ENCODE measurements around the gene PALM.
"Not testable (repeated sequence)": the region's sequence is repeated elsewhere in the genome, so short reads cannot be mapped to it uniquely, and the experiment has no call there.

Gene PALM

GRCh38 chr19:679418-680286 is 29.1 kb upstream of the PALM start:
- no peak for DNase-seq

- peak; percentile 99 for DNase-seq
Measured at GRCh38 chr19:680287-681028, 28.3 kb upstream of the PALM start.

- DNase-seq = no peak
Measured at GRCh38 chr19:681029-682019, 27.4 kb upstream of the PALM start.

DNA sequence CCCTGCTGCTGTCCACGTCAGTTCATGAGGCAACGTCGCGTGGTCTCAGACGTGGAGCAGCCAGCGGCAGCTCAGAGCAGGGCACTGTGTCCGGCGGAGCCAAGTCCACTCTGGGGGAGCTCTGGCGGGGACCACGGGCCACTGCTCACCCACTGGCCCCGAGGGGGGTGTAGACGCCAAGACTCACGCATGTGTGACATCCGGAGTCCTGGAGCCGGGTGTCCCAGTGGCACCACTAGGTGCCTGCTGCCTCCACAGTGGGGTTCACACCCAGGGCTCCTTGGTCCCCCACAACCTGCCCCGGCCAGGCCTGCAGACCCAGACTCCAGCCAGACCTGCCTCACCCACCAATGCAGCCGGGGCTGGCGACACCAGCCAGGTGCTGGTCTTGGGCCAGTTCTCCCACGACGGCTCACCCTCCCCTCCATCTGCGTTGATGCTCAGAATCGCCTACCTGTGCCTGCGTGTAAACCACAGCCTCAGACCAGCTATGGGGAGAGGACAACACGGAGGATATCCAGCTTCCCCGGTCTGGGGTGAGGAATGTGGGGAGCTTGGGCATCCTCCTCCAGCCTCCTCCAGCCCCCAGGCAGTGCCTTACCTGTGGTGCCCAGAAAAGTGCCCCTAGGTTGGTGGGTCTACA is 25.9 kb upstream of the PALM start:
- DNase-seq = no peak

GRCh38 chr19:685454-685931 is 23.2 kb upstream of the PALM start:
- no peak for DNase-seq

DNA sequence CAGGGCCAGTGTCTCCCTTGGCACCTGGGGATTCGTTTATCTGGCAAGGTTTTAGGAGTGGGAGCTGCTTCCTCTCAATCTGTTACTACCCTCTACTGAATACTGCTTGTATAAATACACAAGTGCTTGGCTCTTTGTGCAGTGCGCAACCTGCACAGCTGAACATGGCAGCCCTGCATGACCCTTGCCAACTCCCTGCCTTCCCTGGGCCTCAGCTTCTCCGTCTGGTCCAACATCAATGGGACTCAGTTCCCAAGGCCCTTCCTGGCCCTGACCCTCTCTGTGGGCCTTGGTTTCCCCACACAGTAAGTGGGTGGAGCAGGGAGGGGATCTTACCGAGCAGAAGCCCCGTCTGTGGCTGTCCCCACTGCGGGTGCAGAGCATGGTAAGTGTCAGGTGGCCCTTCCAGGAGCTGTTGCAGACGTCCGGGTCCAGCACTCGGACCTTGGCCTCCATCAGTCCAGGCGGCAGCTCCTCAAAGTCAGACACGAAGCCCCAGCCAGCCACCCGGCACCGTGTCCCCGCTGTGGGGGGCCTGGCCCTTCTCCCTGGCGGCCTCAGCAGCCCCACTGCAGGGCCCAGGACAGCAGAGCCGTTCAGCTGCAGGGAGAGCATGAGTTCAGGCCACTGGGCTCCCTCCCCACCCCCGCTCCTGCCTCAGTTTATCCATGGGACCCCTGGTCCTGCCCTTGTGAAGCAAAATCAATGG is 22.0 kb upstream of the PALM start:
- DNase-seq = no peak

GRCh38 chr19:687569-688166 is 21.1 kb upstream of the PALM start:
- no peak for DNase-seq

DNA sequence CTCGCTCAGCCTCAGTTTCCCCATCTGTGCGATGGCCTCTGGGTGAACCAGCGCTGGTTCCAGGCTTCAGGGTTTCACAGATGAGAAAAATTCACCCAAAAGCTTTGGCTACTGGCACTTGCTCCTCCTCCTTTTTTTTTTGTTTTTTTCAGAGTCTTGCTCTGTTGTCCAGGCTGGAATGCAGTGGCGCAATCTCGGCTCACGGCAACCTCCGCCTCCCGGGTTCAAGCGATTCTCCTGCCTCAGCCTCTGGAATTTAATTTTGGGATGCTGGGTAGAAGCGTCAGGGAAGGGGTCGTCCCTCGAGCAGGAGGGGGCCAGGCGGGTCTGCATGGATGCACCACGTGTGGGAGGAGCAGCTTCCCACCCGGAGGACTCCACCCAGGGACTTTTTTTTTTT is 20.5 kb upstream of the PALM start:
- no peak for DNase-seq

DNA sequence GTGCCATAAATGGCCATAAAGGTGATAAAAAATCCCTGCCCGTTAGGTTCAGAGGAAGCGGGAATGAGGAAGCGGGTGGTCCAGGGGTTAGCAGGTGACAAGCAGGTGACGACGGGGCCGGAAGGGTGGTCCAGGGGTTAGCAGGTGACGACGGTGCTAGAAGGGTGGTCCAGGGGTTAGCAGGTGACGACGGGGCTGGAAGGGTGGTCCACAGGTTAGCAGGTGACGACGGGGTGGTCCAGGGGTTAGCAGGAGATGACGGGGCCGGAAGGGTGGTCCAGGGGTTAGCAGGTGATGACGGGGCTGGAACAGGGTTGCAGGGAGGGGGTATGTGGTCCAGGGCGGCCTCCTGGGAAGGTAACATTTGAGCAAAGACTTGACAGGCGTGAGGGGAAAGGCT is 19.7 kb upstream of the PALM start:
- no peak for DNase-seq

- DNase-seq = no peak
Measured at GRCh38 chr19:690203-690602, 18.5 kb upstream of the PALM start.

GRCh38 chr19:694481-695351 is 14.0 kb upstream of the PALM start:
- no peak for DNase-seq

- DNase-seq = no peak
Measured at GRCh38 chr19:695352-695949, 13.3 kb upstream of the PALM start, which contains the start of gene PRSS57. Gene PRSS57, minus strand, starts transcription at chr19:695452. Its CDS starts 22 bp downstream, at chr19:695430.

- DNase-seq = not testable (repeated sequence)
Measured at GRCh38 chr19:698529-698928, 10.2 kb upstream of the PALM start.

DNA sequence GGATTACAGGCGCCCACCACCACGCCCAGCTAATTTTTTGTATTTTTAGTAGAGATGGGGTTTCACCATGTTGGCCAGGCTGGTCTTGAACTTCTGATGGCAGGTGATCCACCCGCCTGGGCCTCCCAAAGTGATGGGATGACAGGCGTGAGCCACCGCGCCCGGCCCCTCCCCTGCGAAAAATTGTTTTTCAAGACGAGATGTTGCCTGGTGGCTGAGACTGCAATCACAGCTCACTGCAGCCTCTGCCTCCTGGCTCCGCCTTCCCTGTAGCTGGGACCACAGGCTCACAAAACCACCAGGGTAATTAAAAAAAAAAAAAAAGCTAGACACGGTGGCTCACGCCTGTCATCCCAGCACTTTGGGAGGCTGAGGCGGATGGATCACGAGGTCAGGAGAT is 8.8 kb upstream of the PALM start:
- not testable (repeated sequence) for DNase-seq

GRCh38 chr19:702847-703246 is 5.9 kb upstream of the PALM start:
- not testable (repeated sequence) for DNase-seq

DNA sequence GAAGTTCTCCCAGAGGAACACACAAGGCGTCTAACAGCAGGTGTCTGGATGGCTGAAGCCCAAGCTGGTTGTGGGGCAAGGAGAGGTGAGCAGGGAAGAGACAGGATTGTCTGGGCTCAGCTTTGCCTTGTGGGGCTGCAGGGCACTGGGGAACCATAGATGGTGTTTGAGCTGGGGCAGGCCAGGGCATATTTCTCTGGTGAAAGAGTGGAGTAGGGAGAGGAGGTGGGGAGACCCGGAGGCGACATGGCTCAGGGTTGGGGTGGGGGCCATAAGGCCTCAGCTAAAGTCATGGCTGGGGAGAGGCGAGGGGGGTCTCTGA is 5.4 kb upstream of the PALM start:
- DNase-seq = no peak

DNA sequence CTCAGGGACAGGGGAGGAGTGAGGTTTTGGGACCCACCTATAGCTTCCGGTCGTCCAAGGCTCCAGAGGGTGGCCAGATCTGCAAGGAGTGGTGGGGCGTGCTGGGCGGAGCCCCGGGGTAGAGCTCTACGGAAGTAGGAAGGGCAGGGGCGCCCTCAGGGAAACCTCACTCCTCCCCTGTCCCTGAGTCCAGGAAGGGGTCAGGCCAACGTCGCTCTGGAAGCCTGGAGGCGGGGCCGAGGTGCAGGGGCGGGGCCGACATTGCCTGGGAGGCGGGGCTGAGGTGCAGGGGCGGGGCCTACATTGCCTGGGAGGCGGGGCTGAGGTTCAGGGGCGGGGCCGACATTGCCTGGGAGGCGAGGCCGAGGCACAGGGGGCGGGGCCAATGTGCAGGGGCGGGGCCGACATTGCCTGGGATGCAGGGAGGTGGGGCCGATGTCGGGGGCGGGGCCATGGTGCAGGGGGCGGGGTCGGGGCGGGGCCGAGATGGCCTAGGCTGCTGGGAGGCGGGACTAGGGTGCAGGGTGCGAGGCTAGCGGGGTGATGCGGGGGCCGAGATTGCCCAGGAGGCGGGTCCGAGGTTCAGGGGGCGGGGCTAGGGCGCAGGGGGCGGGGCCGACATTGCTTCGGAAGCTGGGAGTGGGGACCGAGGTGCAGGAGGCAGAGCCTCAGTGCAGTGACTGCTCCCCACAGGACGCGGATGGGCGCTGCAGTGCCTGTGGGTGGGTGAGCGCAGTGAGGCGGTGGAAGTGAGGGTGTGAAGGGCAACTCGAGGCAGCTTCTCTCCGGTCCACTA is 4.9 kb upstream of the PALM start:
- DNase-seq = peak; percentile 38

DNA sequence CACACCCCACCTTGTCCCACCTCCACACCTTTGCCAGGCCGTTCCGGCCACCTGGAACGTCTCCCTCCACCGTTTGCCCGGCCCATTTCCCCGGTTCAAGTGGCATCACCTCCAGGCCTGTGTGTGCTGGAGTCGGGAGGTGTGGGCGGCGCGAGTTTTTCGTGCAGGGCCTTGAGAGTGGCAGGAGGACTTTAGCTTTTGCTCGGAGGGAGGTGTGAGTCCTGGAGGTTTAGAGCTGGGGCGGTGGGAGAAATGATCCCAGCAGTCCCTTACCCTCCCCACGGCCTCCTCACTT is 4.3 kb upstream of the PALM start:
- DNase-seq = no peak

Measured in stimulated activated naive CD4-positive, alpha-beta T cell treated with Interleukin-2 at 50 U/mL for 16 hours (primary cell).